NCI-H1436 treated with DMSO at 0.1 percent for 48 hours (cell line): ENCODE results near the gene EPB41L2.

ENCODE experiments used
- DNase-seq: peaks from one replicate; lab custom pipeline; 2025; lab: John Stamatoyannopoulos, UW

EPB41L2 gene

DNA sequence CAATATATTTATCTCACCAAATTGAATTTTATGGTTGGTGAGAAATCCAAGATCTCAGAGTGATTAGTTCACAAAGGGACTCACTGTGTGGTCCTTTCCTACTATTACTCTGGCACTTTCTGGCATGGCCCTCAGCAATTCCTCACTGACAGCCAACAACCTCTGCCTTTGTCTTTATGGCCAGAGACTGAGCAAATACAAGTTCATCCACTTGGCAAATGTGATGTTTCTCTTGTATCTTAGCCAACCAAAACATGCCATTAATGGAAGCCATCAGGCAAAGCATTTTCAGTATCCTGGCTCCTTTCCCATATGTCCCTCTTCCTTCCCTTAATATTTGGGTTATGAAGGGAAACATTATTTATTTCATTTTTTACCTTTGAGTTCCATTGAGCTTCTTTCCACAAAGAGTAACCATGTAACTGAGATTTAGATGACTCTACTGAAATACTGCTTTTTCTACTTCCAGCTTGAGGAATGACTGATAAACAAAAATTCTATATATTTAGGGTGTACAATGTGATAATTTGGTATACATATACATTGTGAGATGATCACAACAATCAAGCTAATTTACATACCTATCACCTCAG is 266.6 kb downstream of the EPB41L2 start:
- DNase-seq, result no peak

DNA sequence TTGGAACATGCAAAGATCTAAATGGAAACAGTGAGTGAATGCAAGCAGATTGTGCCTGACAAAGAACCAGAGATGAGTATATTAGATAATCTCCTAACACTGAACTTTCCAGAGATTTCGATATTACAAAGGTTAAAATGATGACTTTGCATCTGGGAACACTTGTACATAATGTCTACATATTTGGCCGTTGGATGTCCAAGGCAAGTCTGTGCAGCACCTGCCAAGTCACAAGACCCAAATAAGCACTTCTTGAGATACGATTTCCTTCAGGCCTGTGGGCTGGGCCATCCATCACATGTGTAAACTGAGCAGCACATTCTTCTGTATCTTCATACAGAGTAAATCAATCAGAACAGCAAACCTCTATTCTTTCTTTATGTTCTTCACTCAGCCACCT is 268.3 kb downstream of the EPB41L2 start:
- DNase-seq, result no peak

DNA sequence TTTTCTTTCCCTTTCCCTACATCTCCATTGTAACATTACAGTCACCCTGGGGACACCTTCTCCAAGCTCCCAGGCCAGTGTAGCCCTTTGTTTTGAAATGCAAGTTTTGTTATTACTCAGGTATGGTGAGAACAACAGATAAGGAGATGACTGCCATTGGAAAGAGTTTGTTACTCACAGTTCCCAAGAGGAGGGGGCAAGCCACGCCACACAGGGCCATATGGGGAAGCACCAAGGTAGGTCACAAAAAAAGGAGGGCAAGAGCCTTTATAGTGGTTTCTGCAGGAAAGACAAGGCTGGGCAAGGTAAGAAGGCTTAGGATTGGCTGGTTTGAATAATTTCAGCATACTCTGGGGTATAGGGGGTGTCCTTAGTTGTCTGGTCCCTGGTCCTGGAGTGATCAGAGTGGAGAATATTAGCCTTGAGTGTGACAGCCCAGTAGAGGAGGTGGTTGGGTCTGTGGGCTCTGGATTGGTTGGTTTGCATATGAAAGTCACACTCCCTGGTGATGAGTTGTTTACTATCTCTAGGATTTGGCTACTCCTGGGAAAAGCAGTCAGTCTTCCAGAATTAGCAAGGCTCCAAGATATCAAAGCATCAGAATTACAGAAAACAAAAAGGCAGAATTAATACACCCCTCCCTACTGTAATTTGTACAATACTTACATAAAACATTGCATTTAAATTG is 268.9 kb downstream of the EPB41L2 start:
- no peak for DNase-seq
